Panc1 (cell line): ENCODE measurements around the gene FOXF2. TPM values are rescaled to one million over a fixed set of nuclear protein-coding genes. Genes with fewer than 3 reads are reported as not detected.

Experiments used
- ATAC-seq: fragments of 200-7000 bp; cut with Tn5 transposase; 2 replicates; pipeline ENCODE4 v1.9.1; 2020; ENCODE audit warnings: mild to moderate bottlenecking, moderate library complexity
- BruUV-seq: library from RNA; stranded (reverse); fragments of 400-500 nt; replicated peaks from 2 replicates; lab custom pipeline; 2021; lab: Mats Ljungman, UMichigan
- CTCF ChIA-PET: fragments of 300-600 bp; sonication (Branson Sonifier 250); formaldehyde crosslinking; loops from one replicate; lab custom pipeline; 2022; ENCODE audit warnings: antibody characterized with exemption; lab: Charles Lee
- POLR2A ChIA-PET: fragments of 300-600 bp; sonication (Branson Sonifier 250); formaldehyde crosslinking; loops from one replicate; lab custom pipeline; 2022; ENCODE audit warnings: antibody characterized with exemption; lab: Charles Lee
- DNase-seq: peaks from one replicate; pipeline ENCODE4 v3.0.0-alpha.2; 2010; ENCODE audit warnings: low read depth, low spot score
- H3K27ac ChIP-seq: 2 replicates; pipeline ENCODE4 v1.5.1; 2011; ENCODE audit warnings: mild to moderate bottlenecking, low read length, inconsistent platforms
- H3K27me3 ChIP-seq: fragments of 200-500 bp; sonication (Bioruptor generic); 2 replicates; pipeline ENCODE4 v1.6.0; 2014; ENCODE audit warnings: low read length, inconsistent platforms; ENCODE audit not compliant: control insufficient read depth, insufficient read depth
- H3K36me3 ChIP-seq: fragments of 200-500 bp; sonication (Bioruptor generic); 2 replicates; pipeline ENCODE4 v1.5.1; 2014; ENCODE audit warnings: inconsistent platforms, mild to moderate bottlenecking, low read length, moderate library complexity; ENCODE audit not compliant: control insufficient read depth, insufficient read depth
- H3K4me1 ChIP-seq: 2 replicates; pipeline ENCODE4 v1.5.1; 2011; ENCODE audit warnings: inconsistent platforms, mild to moderate bottlenecking, low read length, moderate library complexity; ENCODE audit not compliant: control insufficient read depth, insufficient read depth
- H3K4me3 ChIP-seq, 2 experiments: 2 replicates each; pipeline ENCODE4 v1.5.1; 2011 to 2012; ENCODE audit warnings: low read depth in 2 of 2, low read length in 2 of 2, mild to moderate bottlenecking in 2 of 2, inconsistent platforms in 1 of 2, moderate library complexity in 1 of 2
- H3K9me3 ChIP-seq: fragments of 200-500 bp; sonication (Bioruptor generic); 2 replicates; pipeline ENCODE4 v1.5.1; 2014; ENCODE audit warnings: low read depth, mild to moderate bottlenecking, inconsistent platforms, low read length, moderate library complexity; ENCODE audit not compliant: control insufficient read depth, insufficient read depth
- POLR2AphosphoS5 ChIP-seq: IDR thresholded peaks from 2 replicates; pipeline ENCODE4 v1.6.1; 2012; ENCODE audit warnings: mild to moderate bottlenecking, low read depth, low read length, moderate library complexity
- SIN3A ChIP-seq: IDR thresholded peaks from 2 replicates; pipeline ENCODE4 v1.6.1; 2012; ENCODE audit warnings: low read depth, mild to moderate bottlenecking, low read length, moderate library complexity, borderline replicate concordance; ENCODE audit not compliant: insufficient read depth
- TCF7L2 ChIP-seq: IDR thresholded peaks from 2 replicates; pipeline ENCODE4 v1.6.1; 2011; ENCODE audit warnings: mild to moderate bottlenecking, low read depth, low read length, inconsistent platforms
- in situ Hi-C: cut with HindIII; loops from 2 replicates; pipeline ENCODE4 v1.10.0; 2016; ENCODE audit warnings: low sequenced_read_pairs, low pct_unique_long_range_greater_than_20kb
- intact Hi-C: fragments of 100-400 bp; cut with micrococcal nuclease; formaldehyde crosslinking; loops from one replicate; pipeline ENCODE4 v1.10.0; 2022; ENCODE audit not compliant: unreplicated experiment
- total RNA-seq: library from RNA; stranded (reverse); gene quantifications from one replicate; pipeline ENCODE4 v1.2.1, GENCODE V29; 2021; ENCODE audit not compliant: unreplicated experiment
- TF ChIP-seq, protein P1 (sequence below), 2 experiments: IDR thresholded peaks; 2 replicates each; pipeline ENCODE4 v1.6.1; 2011 to 2012; ENCODE audit warnings: low read depth in 2 of 2, control low read depth in 1 of 2, low read length in 1 of 2, mild to moderate bottlenecking in 1 of 2, moderate library complexity in 1 of 2; ENCODE audit not compliant: insufficient read depth in 1 of 2
- TF ChIP-seq, protein P2 (sequence below): fragments of 450-650 bp; IDR thresholded peaks from 2 replicates; pipeline ENCODE4 v1.5.1; 2017; ENCODE audit warnings: mild to moderate bottlenecking

Gene FOXF2
- total RNA-seq, 1 experiment from 2014 or later: 12.7 TPM

DNA sequence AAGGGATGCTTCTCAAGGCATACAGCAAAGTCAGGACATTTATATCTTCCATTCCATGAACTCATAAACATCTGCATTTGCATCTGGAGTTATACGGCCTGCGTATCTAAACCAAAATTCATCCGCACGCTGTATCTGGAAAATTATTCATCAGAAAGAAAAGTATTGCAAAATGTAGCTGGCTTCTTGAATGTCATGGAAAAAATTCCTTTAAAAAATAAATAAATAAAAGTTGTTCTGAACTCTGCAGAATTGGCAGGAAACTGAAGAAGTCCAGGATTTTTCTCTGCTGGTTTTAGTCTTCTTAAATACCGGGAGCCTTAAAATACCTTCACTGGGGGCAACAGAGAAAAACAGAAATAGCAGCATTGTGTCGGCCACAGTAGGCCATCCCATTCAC, 23.7 kb upstream of the FOXF2 start:
- ChIA-PET POLR2A (no interaction called here), CTCF (no interaction called here)
- in situ Hi-C loops: no loop called here
- Histone ChIP-seq H3K9me3 (no peaks in the 10 kb centered on the region), H3K4me3 (no peak overlapping the region), H3K27ac (no peak overlapping the region), H3K27me3 (no peaks in the 10 kb centered on the region), H3K4me1 (no peaks in the 10 kb centered on the region), H3K36me3 (no peaks in the 10 kb centered on the region)
- intact Hi-C loops: no loop called here
- ATAC-seq (no peak), DNase-seq (no peak)
- no TSS peak for BruUV-seq
- no peak for TF ChIP-seq SIN3A
- no peak for TF ChIP-seq TCF7L2
- no peak for TF ChIP-seq POLR2AphosphoS5
- TF ChIP-seq, protein P1, sequence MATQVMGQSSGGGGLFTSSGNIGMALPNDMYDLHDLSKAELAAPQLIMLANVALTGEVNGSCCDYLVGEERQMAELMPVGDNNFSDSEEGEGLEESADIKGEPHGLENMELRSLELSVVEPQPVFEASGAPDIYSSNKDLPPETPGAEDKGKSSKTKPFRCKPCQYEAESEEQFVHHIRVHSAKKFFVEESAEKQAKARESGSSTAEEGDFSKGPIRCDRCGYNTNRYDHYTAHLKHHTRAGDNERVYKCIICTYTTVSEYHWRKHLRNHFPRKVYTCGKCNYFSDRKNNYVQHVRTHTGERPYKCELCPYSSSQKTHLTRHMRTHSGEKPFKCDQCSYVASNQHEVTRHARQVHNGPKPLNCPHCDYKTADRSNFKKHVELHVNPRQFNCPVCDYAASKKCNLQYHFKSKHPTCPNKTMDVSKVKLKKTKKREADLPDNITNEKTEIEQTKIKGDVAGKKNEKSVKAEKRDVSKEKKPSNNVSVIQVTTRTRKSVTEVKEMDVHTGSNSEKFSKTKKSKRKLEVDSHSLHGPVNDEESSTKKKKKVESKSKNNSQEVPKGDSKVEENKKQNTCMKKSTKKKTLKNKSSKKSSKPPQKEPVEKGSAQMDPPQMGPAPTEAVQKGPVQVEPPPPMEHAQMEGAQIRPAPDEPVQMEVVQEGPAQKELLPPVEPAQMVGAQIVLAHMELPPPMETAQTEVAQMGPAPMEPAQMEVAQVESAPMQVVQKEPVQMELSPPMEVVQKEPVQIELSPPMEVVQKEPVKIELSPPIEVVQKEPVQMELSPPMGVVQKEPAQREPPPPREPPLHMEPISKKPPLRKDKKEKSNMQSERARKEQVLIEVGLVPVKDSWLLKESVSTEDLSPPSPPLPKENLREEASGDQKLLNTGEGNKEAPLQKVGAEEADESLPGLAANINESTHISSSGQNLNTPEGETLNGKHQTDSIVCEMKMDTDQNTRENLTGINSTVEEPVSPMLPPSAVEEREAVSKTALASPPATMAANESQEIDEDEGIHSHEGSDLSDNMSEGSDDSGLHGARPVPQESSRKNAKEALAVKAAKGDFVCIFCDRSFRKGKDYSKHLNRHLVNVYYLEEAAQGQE (IDR thresholded peaks at IDR 0.05; ENCODE audit: insufficient read depth in 1 of 2, low read depth in 2 of 2, low read length in 1 of 2): no peak
- TF ChIP-seq, protein P2, sequence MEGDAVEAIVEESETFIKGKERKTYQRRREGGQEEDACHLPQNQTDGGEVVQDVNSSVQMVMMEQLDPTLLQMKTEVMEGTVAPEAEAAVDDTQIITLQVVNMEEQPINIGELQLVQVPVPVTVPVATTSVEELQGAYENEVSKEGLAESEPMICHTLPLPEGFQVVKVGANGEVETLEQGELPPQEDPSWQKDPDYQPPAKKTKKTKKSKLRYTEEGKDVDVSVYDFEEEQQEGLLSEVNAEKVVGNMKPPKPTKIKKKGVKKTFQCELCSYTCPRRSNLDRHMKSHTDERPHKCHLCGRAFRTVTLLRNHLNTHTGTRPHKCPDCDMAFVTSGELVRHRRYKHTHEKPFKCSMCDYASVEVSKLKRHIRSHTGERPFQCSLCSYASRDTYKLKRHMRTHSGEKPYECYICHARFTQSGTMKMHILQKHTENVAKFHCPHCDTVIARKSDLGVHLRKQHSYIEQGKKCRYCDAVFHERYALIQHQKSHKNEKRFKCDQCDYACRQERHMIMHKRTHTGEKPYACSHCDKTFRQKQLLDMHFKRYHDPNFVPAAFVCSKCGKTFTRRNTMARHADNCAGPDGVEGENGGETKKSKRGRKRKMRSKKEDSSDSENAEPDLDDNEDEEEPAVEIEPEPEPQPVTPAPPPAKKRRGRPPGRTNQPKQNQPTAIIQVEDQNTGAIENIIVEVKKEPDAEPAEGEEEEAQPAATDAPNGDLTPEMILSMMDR: no peak

DNA sequence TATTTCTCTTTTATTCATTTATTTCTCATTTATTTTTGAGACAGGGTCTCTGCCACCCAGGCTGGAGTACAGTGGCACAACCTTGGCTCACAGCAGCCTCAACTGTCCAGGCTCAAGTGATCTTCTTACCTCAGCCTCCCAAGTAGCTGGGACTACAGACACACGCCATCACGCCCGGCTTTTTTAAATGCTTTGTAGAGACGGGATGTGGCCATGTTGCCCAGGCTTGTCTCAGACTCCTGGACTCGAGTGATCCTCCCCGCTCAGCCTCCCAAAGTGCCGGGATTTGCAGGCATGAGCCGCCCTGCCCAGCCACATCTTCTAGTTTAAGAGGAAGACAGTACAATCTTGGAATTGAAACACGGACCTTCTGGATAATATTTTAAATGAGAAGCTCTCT, 21.6 kb upstream of the FOXF2 start:
- in situ Hi-C loops: no loop called here
- BruUV-seq: no TSS peak
- ATAC-seq: no peak
- no peaks in the 10 kb centered on the region for H3K36me3 ChIP-seq
- H3K27ac ChIP-seq: no peak overlapping the region
- H3K4me3 ChIP-seq: no peak overlapping the region
- H3K9me3 ChIP-seq: no peaks in the 10 kb centered on the region; the same call in 1 of the 2 replicates
- POLR2A ChIA-PET: no interaction called here
- CTCF ChIA-PET: interaction anchor here (0.6 kb wide), 1 partner anchor 30 kb away, joined by 10 read pairs; no protein-coding TSS in a partner anchor
- intact Hi-C loops: no loop called here
- H3K4me1 ChIP-seq: no peaks in the 10 kb centered on the region
- H3K27me3 ChIP-seq: no peaks in the 10 kb centered on the region
- DNase-seq: no peak
- TF ChIP-seq, protein P2: no peak
- TF ChIP-seq SIN3A (no peak), POLR2AphosphoS5 (no peak)
- TF ChIP-seq, protein P1 (IDR thresholded peaks at IDR 0.05; ENCODE audit: insufficient read depth in 1 of 2, low read depth in 2 of 2, low read length in 1 of 2): no peak
